Measurements from ENCODE around the gene CEBPA.
"Not testable (repeated sequence)": the region's sequence is repeated elsewhere in the genome, so short reads cannot be mapped to it uniquely, and the experiment has no call there.

The CEBPA gene

GRCh38 chr19:33332248-33332647, 29.9 kb upstream of the CEBPA start:
- no peak for DNase-seq
- in situ Hi-C loops (cut with HindIII; ENCODE audit: low pct_ligation_motif_present, low pct_unique_long_range_greater_than_20kb, low sequenced_read_pairs), result no loop called here

- in situ Hi-C loops (cut with HindIII; ENCODE audit: low pct_ligation_motif_present, low pct_unique_long_range_greater_than_20kb, low sequenced_read_pairs), result no loop called here
- no peak for DNase-seq
Observed at GRCh38 chr19:33329736-33330135, 27.4 kb upstream of the CEBPA start.

GRCh38 chr19:33329060-33329459, 26.7 kb upstream of the CEBPA start:
- in situ Hi-C loops (cut with HindIII; ENCODE audit: low pct_ligation_motif_present, low pct_unique_long_range_greater_than_20kb, low sequenced_read_pairs), result no loop called here

GRCh38 chr19:33325920-33326319, 23.6 kb upstream of the CEBPA start:
- no peak for DNase-seq
- in situ Hi-C loops (cut with HindIII; ENCODE audit: low pct_ligation_motif_present, low pct_unique_long_range_greater_than_20kb, low sequenced_read_pairs), result no loop called here

More at GRCh38 chr19:33329060-33329459, 26.7 kb upstream of the CEBPA start:
- DNase-seq, result no peak

GRCh38 chr19:33324628-33325027, 22.3 kb upstream of the CEBPA start:
- in situ Hi-C loops (cut with HindIII; ENCODE audit: low pct_ligation_motif_present, low pct_unique_long_range_greater_than_20kb, low sequenced_read_pairs), result no loop called here
- no peak for DNase-seq

- no peak for DNase-seq
- in situ Hi-C loops (cut with HindIII; ENCODE audit: low pct_ligation_motif_present, low pct_unique_long_range_greater_than_20kb, low sequenced_read_pairs), result no loop called here
Observed at GRCh38 chr19:33323093-33323820, 20.9 kb upstream of the CEBPA start.

GRCh38 chr19:33320636-33321035, 18.3 kb upstream of the CEBPA start:
- in situ Hi-C loops (cut with HindIII; ENCODE audit: low pct_ligation_motif_present, low pct_unique_long_range_greater_than_20kb, low sequenced_read_pairs), result no loop called here
- DNase-seq, result no peak

GRCh38 chr19:33317991-33318390, 15.7 kb upstream of the CEBPA start:
- in situ Hi-C loops (cut with HindIII; ENCODE audit: low pct_ligation_motif_present, low pct_unique_long_range_greater_than_20kb, low sequenced_read_pairs); DNase-seq: not testable (repeated sequence)

GRCh38 chr19:33317517-33317916, 15.2 kb upstream of the CEBPA start:
- in situ Hi-C loops (cut with HindIII; ENCODE audit: low pct_ligation_motif_present, low pct_unique_long_range_greater_than_20kb, low sequenced_read_pairs), result no loop called here
- no peak for DNase-seq

- DNase-seq, result no peak
- in situ Hi-C loops (cut with HindIII; ENCODE audit: low pct_ligation_motif_present, low pct_unique_long_range_greater_than_20kb, low sequenced_read_pairs), result no loop called here
Observed at GRCh38 chr19:33316541-33317264, 14.4 kb upstream of the CEBPA start.

- DNase-seq; in situ Hi-C loops (cut with HindIII; ENCODE audit: low pct_ligation_motif_present, low pct_unique_long_range_greater_than_20kb, low sequenced_read_pairs): not testable (repeated sequence)
Observed at GRCh38 chr19:33312808-33313207, 10.5 kb upstream of the CEBPA start.

- in situ Hi-C loops (cut with HindIII; ENCODE audit: low pct_ligation_motif_present, low pct_unique_long_range_greater_than_20kb, low sequenced_read_pairs), result no loop called here
- no peak for DNase-seq
Observed at GRCh38 chr19:33312065-33312464, 9.7 kb upstream of the CEBPA start.

GRCh38 chr19:33311326-33311682, 9.0 kb upstream of the CEBPA start:
- DNase-seq, result no peak
- in situ Hi-C loops (cut with HindIII; ENCODE audit: low pct_ligation_motif_present, low pct_unique_long_range_greater_than_20kb, low sequenced_read_pairs), result no loop called here

- in situ Hi-C loops (cut with HindIII; ENCODE audit: low pct_ligation_motif_present, low pct_unique_long_range_greater_than_20kb, low sequenced_read_pairs), result no loop called here
- DNase-seq, result no peak
Observed at GRCh38 chr19:33310606-33311325, 8.4 kb upstream of the CEBPA start.

GRCh38 chr19:33309826-33310225, 7.5 kb upstream of the CEBPA start:
- in situ Hi-C loops (cut with HindIII; ENCODE audit: low pct_ligation_motif_present, low pct_unique_long_range_greater_than_20kb, low sequenced_read_pairs), result no loop called here
- DNase-seq, result no peak

GRCh38 chr19:33306853-33307792, 4.8 kb upstream of the CEBPA start:
- DNase-seq, result no peak
- in situ Hi-C loops (cut with HindIII; ENCODE audit: low pct_ligation_motif_present, low pct_unique_long_range_greater_than_20kb, low sequenced_read_pairs), result no loop called here

- no peak for DNase-seq
- in situ Hi-C loops (cut with HindIII; ENCODE audit: low pct_ligation_motif_present, low pct_unique_long_range_greater_than_20kb, low sequenced_read_pairs), result no loop called here
Observed at GRCh38 chr19:33306191-33306590, 3.9 kb upstream of the CEBPA start.

GRCh38 chr19:33304760-33305647, 2.7 kb upstream of the CEBPA start:
- in situ Hi-C loops (cut with HindIII; ENCODE audit: low pct_ligation_motif_present, low pct_unique_long_range_greater_than_20kb, low sequenced_read_pairs), result no loop called here
- no peak for DNase-seq
